IMR-90 (cell line): Measurements from ENCODE around the gene PGBD5. TPM values are rescaled to one million over a fixed set of nuclear protein-coding genes. Genes with fewer than 3 reads are reported as not detected.
A peak's percentile ranks its signal among the peaks of the same experiment; 100 is the strongest.

Experiments
- ATAC-seq: fragments of 200-7000 bp; cut with Tn5 transposase; 2 replicates; pipeline ENCODE4 v1.9.1; 2020; ENCODE audit warnings: low read depth, mild to moderate bottlenecking, moderate library complexity
- BruUV-seq: library from RNA; stranded (reverse); fragments of 400-500 nt; replicated peaks from 2 replicates; lab custom pipeline; 2021; lab: Mats Ljungman, UMichigan
- CTCF ChIA-PET: fragments of 300-600 bp; formaldehyde crosslinking; extraction: SDS; loops from one replicate; lab custom pipeline; 2021; ENCODE audit warnings: antibody characterized with exemption; lab: Yijun Ruan, JAX
- POLR2A ChIA-PET: fragments of 300-600 bp; sonication (Branson Sonifier 250); formaldehyde crosslinking; loops from one replicate; lab custom pipeline; 2022; ENCODE audit warnings: antibody characterized with exemption; ENCODE audit not compliant: unreplicated experiment; lab: Charles Lee
- DNase-seq: peaks from one replicate; pipeline ENCODE4 v3.0.0; 2013
- H2AFZ ChIP-seq: replicated peaks from 2 replicates; pipeline ENCODE3; 2013; ENCODE audit warnings: low read length, mild to moderate bottlenecking; ENCODE audit not compliant: poor library complexity
- H2AK5ac ChIP-seq: 2 replicates; pipeline ENCODE4 v1.6.1; 2013; ENCODE audit warnings: low read depth, low read length, inconsistent platforms
- H2AK9ac ChIP-seq: replicated peaks from 2 replicates; pipeline ENCODE3; 2013; ENCODE audit warnings: mild to moderate bottlenecking, low read depth, low read length, moderate library complexity; ENCODE audit not compliant: poor library complexity
- H2BK120ac ChIP-seq: 2 replicates; pipeline ENCODE4 v1.6.1; 2013; ENCODE audit warnings: low read depth, low read length, inconsistent platforms
- H2BK15ac ChIP-seq: 3 replicates; pipeline ENCODE4 v1.6.1; 2013; ENCODE audit warnings: low read depth, low read length, inconsistent platforms
- H2BK20ac ChIP-seq: 2 replicates; pipeline ENCODE4 v1.6.1; 2013; ENCODE audit warnings: low read depth, mild to moderate bottlenecking, inconsistent platforms, low read length, moderate library complexity
- H2BK5ac ChIP-seq: 2 replicates; pipeline ENCODE4 v1.6.1; 2013; ENCODE audit warnings: mild to moderate bottlenecking, low read depth, low read length, inconsistent platforms; ENCODE audit not compliant: poor library complexity, severe bottlenecking
- H3K14ac ChIP-seq: replicated peaks from 2 replicates; pipeline ENCODE4 v1.6.1; 2013; ENCODE audit warnings: low read depth, low read length, inconsistent platforms
- H3K18ac ChIP-seq: 2 replicates; pipeline ENCODE4 v1.6.1; 2013; ENCODE audit warnings: low read depth, low read length, control low read depth
- H3K23ac ChIP-seq: 2 replicates; pipeline ENCODE4 v1.6.1; 2013; ENCODE audit warnings: low read depth, low read length, inconsistent platforms
- H3K27ac ChIP-seq: 2 replicates; pipeline ENCODE4 v1.5.1; 2013; ENCODE audit warnings: mild to moderate bottlenecking, control low read depth, low read length; ENCODE audit not compliant: insufficient read depth
- H3K27me3 ChIP-seq: 2 replicates; pipeline ENCODE4 v1.6.1; 2013; ENCODE audit warnings: low read length; ENCODE audit not compliant: control insufficient read depth, insufficient read depth
- H3K36me3 ChIP-seq: 2 replicates; pipeline ENCODE4 v1.6.1; 2013; ENCODE audit warnings: low read length, mixed read lengths; ENCODE audit not compliant: control insufficient read depth, insufficient read depth
- H3K4ac ChIP-seq: 2 replicates; pipeline ENCODE4 v1.6.1; 2013; ENCODE audit warnings: low read depth, low read length, inconsistent platforms
- H3K4me1 ChIP-seq: 2 replicates; pipeline ENCODE4 v1.6.1; 2013; ENCODE audit warnings: low read length, mixed read lengths; ENCODE audit not compliant: control insufficient read depth, insufficient read depth
- H3K4me2 ChIP-seq: 2 replicates; pipeline ENCODE4 v1.6.1; 2013; ENCODE audit warnings: low read depth, mild to moderate bottlenecking, control low read depth, low read length, moderate library complexity
- H3K4me3 ChIP-seq: 2 replicates; pipeline ENCODE4 v1.5.1; 2013; ENCODE audit warnings: low read depth, mild to moderate bottlenecking, control low read depth, low read length, moderate library complexity; ENCODE audit not compliant: insufficient read depth
- H3K56ac ChIP-seq: 2 replicates; pipeline ENCODE4 v1.6.1; 2013; ENCODE audit warnings: low read length, inconsistent platforms; ENCODE audit not compliant: insufficient read depth; ENCODE audit errors: extremely low read depth
- H3K79me1 ChIP-seq, 2 experiments: 2 replicates each; pipeline ENCODE4 v1.6.1; 2013; ENCODE audit warnings: low read length in 2 of 2, inconsistent platforms in 1 of 2, low read depth in 1 of 2
- H3K9ac ChIP-seq: 2 replicates; pipeline ENCODE4 v1.6.1; 2013; ENCODE audit warnings: low read depth, low read length, control low read depth
- H3K9me1 ChIP-seq: 2 replicates; pipeline ENCODE4 v1.6.1; 2013; ENCODE audit warnings: low read length, inconsistent platforms; ENCODE audit not compliant: insufficient read depth
- H3K9me3 ChIP-seq: 2 replicates; pipeline ENCODE4 v1.6.1; 2013; ENCODE audit warnings: low read length; ENCODE audit not compliant: control insufficient read depth, insufficient read depth
- H4K20me1 ChIP-seq: 2 replicates; pipeline ENCODE4 v1.6.1; 2013; ENCODE audit warnings: low read length, inconsistent platforms; ENCODE audit not compliant: insufficient read depth
- H4K5ac ChIP-seq: 2 replicates; pipeline ENCODE4 v1.6.1; 2013; ENCODE audit warnings: mild to moderate bottlenecking, low read depth, low read length, control low read depth
- H4K8ac ChIP-seq, 2 experiments: 2 replicates each; pipeline ENCODE4 v1.6.1; 2013; ENCODE audit warnings: low read depth in 2 of 2, low read length in 2 of 2, control low read depth in 1 of 2, inconsistent platforms in 1 of 2
- H4K91ac ChIP-seq: 2 replicates; pipeline ENCODE4 v1.6.1; 2013; ENCODE audit warnings: low read depth, low read length, inconsistent platforms; ENCODE audit not compliant: insufficient read depth
- CEBPB ChIP-seq: IDR thresholded peaks from 2 replicates; pipeline ENCODE4 v1.6.1; 2012; ENCODE audit warnings: low read depth, low read length, improper control_type of control experiment
- CTCF ChIP-seq: conservative IDR thresholded peaks from 2 replicates; pipeline ENCODE4 v1.5.1; 2012; ENCODE audit warnings: mild to moderate bottlenecking, low read depth, low read length, improper control_type of control experiment
- FOS ChIP-seq: fragments of 150-350 bp; IDR thresholded peaks from 2 replicates; pipeline ENCODE4 v1.6.1; 2016; ENCODE audit warnings: low read depth, low read length
- MAZ ChIP-seq: IDR thresholded peaks from 2 replicates; pipeline ENCODE4 v1.6.1; 2012; ENCODE audit warnings: low read depth, mild to moderate bottlenecking, low read length, improper control_type of control experiment, moderate library complexity, borderline replicate concordance
- NFE2L2 ChIP-seq: fragments of 150-350 bp; IDR thresholded peaks from 2 replicates; pipeline ENCODE4 v1.6.1; 2016; ENCODE audit warnings: low read depth, mild to moderate bottlenecking, low read length
- RCOR1 ChIP-seq: IDR thresholded peaks from 2 replicates; pipeline ENCODE4 v1.6.1; 2012; ENCODE audit warnings: mild to moderate bottlenecking, low read length, improper control_type of control experiment; ENCODE audit not compliant: insufficient replicate concordance
- WGBS, 2 experiments: methylation state at CpG; one replicate each; pipeline versions ENCODE4 v1.1.5 to v1.1.7; 2013; ENCODE audit warnings: missing lambda C conversion rate in 2 of 2; ENCODE audit not compliant: insufficient read length in 1 of 2; ENCODE audit errors: extremely low coverage in 2 of 2; 5-methylcytosine and 5-hydroxymethylcytosine counted together
- dilution Hi-C: fragments of 300-500 bp; cut with HindIII; formaldehyde crosslinking; loops from one replicate; pipeline ENCODE4 v1.14.3; 2018; ENCODE audit warnings: low sequenced_read_pairs; ENCODE audit not compliant: unreplicated experiment
- in situ Hi-C: fragments of 300-500 bp; cut with MboI; formaldehyde crosslinking; loops from 3 replicates; pipeline ENCODE4 v1.14.3; 2019; ENCODE audit warnings: low sequenced_read_pairs, inconsistent platforms, mixed read lengths
- intact Hi-C: fragments of 100-400 bp; cut with micrococcal nuclease; formaldehyde crosslinking; loops from 2 replicates; pipeline ENCODE4 v1.10.0; 2022
- polyA plus RNA-seq, 3 experiments: library from polyadenylated mRNA; depleted of rRNA; stranded (reverse); fragments of >200 nt; gene quantifications; 2 replicates each; pipeline ENCODE4 v1.2.3, GENCODE V29; 2012; ENCODE audit warnings: low replicate concordance in 1 of 3
- total RNA-seq: library from RNA; depleted of rRNA; stranded (reverse); fragments of >200 nt; gene quantifications from 2 replicates; pipeline ENCODE4 v1.2.3, GENCODE V29; 2012

The PGBD5 gene
- total and polyA plus RNA-seq, 2 of the 4 experiments (the other 2 are of a cell fraction), result 0.18 to 0.36 TPM

GRCh38 chr1:230280054-230280795 is 145.9 kb downstream of the PGBD5 start:
- CTCF ChIA-PET, result no interaction called here
- Histone ChIP-seq H3K14ac (no peak overlapping the region), H2AFZ (peak overlapping the region; percentile 32), H3K4me2 (no peak overlapping the region), H3K36me3 (peaks cover 41% of the 10 kb centered on the region), H3K18ac (no peak overlapping the region), H3K56ac (no peak overlapping the region), H3K9me3 (no peaks in the 10 kb centered on the region), H2BK120ac (no peak overlapping the region), H2BK5ac (no peak overlapping the region), H2BK20ac (no peak overlapping the region), H4K91ac (no peak overlapping the region), H3K27me3 (no peaks in the 10 kb centered on the region), H3K79me1 (no peaks in the 10 kb centered on the region; a peak in 2 of 4 replicates), H2AK9ac (no peak overlapping the region), H3K9ac (no peak overlapping the region), H3K4ac (no peak overlapping the region), H3K23ac (no peak overlapping the region), H2AK5ac (no peak overlapping the region), H3K27ac (no peak overlapping the region), H3K4me3 (no peak overlapping the region), H4K20me1 (no peaks in the 10 kb centered on the region), H4K8ac (no peak overlapping the region), H4K5ac (no peak overlapping the region), H3K9me1 (no peaks in the 10 kb centered on the region), H3K4me1 (no peaks in the 10 kb centered on the region), H2BK15ac (no peak overlapping the region)
- TF ChIP-seq CEBPB, result no peak
- no peak for TF ChIP-seq RCOR1
- no peak for TF ChIP-seq FOS
- no peak for TF ChIP-seq CTCF
- no peak for TF ChIP-seq NFE2L2
- no peak for TF ChIP-seq MAZ
- DNase-seq (no peak), ATAC-seq (no peak)
- dilution Hi-C loops (no loop called here), in situ Hi-C loops (no loop called here), intact Hi-C loops (no loop called here)
- TSS peak; percentile 68 for BruUV-seq
- POLR2A ChIA-PET, result no interaction called here
- 100% methylated on average over 3 of the region's 24 CpGs; no CpG with 5 or more reads in 1 of the 2 experiments for WGBS, 2 experiments
